CD4-positive, alpha-beta T cell treated with Interleukin-15 for 4 hours (primary cell): ENCODE results near the gene NUP43.
"Not testable (repeated sequence)": the region's sequence is repeated elsewhere in the genome, so short reads cannot be mapped to it uniquely, and the experiment has no call there.

ENCODE experiments used
- DNase-seq: peaks from one replicate; pipeline ENCODE4 v3.0.0-alpha.2; 2020; ENCODE audit warnings: low spot score

The NUP43 gene, protein sequence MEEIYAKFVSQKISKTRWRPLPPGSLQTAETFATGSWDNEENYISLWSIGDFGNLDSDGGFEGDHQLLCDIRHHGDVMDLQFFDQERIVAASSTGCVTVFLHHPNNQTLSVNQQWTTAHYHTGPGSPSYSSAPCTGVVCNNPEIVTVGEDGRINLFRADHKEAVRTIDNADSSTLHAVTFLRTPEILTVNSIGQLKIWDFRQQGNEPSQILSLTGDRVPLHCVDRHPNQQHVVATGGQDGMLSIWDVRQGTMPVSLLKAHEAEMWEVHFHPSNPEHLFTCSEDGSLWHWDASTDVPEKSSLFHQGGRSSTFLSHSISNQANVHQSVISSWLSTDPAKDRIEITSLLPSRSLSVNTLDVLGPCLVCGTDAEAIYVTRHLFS

DNA sequence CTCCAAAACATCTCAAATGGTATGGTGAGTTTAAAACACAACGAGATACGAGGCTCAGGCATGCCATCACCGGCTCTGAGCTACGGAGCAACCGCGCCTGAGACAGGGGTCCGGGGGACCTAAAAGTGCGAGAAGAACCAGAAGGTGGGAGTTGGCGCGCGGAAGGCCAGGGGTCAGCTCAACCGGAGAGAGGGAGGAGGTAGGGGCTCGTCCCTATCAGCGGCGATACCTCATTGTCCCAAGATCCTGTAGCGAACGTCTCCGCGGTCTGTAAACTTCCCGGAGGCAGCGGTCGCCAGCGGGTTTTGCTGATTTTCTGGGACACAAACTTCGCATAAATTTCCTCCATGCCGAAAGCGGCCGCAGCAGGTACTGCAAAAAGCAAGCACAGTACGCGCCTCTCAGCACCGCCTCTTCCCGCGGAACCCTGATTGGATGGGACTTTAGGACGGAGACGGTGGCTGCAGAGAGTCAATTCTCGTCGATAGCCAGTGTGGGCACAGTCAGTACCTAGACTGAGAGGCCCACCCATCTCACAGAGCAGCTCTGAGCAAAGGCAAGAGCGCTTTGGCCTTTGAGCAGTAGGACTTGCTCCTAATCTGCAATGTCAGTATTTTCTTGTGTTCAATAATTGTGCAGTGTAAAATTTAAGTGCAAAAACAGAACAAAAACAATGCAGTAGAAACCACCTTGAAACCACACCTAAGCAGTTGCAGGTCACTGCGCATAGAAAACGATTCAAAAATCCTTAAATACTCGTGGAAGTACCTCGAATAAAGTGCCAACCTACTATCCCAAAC is at the start of gene NUP43:
NUP43 (minus strand) TSS at position 383 of the 800 bp plus-strand sequence; CDS start at position 349, 34 bp downstream.
- peak; percentile 96 for DNase-seq

GRCh38 chr6:149783551-149783950 is 37.2 kb upstream of the NUP43 start:
- no peak for DNase-seq

DNA sequence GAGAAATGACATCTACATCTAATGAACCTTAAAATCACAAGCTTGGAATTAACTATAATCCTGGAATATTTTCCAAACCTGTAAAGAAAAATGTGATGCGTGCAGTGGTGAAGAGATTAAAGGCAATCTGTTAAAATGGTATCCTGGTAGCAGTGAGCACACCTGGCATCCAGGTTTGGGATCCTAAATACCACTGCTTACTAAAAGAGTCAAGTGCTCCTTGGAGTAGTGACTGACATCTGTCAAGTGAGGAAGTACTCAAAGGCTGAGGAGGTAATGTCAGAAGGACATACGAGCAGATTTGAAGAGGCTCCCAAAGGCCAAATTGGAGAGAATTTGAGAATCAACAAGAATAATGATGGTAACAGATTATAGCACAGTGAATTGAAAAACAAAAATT is 36.0 kb upstream of the NUP43 start:
- DNase-seq, result no peak

GRCh38 chr6:149781715-149782114 is 35.4 kb upstream of the NUP43 start:
- DNase-seq, result no peak

DNA sequence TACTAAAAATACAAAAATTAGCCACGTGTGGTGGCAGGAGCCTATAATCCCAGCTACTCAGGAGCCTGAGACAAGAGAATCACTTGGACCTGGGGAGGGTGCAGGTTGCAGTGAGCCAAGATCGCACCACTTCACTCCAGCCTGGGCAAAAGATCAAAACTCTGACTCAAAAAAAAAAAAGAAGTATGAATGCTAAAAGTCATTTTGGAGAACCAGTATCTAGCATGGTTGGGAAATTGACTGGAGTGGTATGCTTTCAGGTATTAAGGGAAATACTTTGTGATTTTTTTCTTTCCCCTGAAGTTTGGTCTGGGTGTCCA is 33.3 kb upstream of the NUP43 start:
- no peak for DNase-seq

GRCh38 chr6:149777624-149778023 is 31.3 kb upstream of the NUP43 start:
- no peak for DNase-seq

DNA sequence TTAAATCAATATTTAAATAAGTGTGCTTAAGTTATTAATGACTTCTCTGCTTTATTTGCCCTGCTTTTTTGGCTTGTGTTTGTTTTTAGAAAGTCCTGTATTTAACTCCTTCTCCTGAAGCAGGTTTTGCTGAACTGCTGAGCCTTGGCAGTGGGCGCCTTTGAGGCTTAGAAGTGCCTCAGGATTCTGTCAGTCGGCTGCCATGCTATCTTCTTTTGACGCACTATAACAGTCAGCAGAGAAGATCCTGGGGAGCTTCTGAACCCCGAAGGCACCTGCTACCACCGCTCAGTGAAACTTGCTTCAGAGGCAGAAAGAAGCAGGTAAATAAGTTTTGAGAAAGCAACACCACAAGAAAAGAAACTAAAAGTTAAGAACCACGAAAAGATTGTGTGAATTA is 25.6 kb upstream of the NUP43 start:
- DNase-seq, result no peak

DNA sequence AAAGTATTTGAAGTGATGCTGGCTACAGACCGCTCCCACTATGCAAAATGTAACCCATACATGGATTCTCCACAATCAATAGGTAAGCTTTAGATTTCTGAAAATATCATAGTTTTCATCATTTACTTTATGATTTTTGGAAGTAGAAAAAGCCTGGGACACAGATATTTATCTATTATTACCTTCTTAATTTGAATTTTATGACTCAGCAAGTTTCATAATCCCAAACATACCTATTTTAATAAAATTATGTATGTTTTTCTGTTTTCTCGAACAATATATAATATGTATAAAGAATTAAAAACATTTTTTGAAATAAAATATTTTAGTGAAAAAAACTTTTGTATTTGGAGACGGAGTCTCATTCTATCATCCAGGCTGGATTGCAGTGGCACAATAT is 24.9 kb upstream of the NUP43 start:
- DNase-seq, result no peak

GRCh38 chr6:149769676-149770075 is 23.3 kb upstream of the NUP43 start:
- DNase-seq, result no peak

- no peak for DNase-seq
These were observed 19.9 kb upstream of the NUP43 start for GRCh38 chr6:149766156-149766769.

GRCh38 chr6:149763866-149764265 is 17.5 kb upstream of the NUP43 start:
- no peak for DNase-seq

DNA sequence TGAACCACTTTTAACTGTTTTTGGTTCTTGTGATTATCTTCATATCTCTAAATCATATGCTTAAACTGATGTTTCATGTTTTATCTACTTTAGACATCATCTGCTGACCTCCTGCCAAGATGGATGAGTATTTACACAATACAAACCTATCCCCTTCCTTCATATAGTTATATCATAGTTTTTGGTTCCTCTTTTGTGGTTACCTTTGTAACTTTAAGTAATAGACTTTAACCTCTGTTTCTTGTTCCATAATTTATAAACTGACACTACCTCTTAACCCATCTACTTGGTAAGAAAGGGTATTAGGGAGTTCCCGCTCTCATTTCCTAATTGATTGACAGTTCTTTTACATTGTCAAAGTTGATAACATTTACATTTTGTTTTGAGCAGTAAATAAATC is 15.1 kb upstream of the NUP43 start:
- DNase-seq, result no peak

DNA sequence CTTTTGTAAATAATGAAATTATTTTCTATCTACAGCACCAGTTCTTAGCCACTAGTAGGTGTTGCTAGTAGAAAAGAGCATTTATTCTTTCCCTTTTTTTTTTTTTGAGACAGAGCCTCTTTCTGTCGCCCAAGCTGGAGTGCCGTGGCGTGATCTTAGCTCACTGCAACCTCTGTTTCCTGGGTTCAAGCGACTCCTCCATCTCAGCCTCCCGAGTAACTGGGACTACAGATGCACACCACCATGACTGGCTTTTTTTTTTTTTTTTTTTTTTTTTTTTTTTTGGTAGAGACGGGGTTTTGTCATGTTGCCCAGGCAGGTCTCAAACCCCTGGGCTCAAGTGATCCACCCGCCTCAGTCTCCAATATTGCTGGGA is 9.9 kb upstream of the NUP43 start:
- DNase-seq, result no peak

- DNase-seq, result no peak
These were observed 9.3 kb upstream of the NUP43 start for GRCh38 chr6:149755300-149756260.

GRCh38 chr6:149754548-149754947 is 8.2 kb upstream of the NUP43 start:
- DNase-seq, result no peak

DNA sequence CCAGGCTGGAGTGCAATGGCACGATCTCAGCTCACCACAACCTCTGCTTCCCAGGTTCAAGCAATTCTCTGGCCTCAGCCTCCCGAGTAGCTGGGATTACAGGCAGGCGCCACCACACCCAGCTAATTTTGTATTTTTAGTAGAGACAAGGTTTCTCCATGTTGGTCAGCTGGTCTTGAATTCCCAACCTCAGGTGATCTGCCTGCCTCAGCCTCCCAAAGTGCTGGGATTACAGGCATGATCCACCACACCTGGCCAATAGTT is 7.0 kb upstream of the NUP43 start:
- not testable (repeated sequence) for DNase-seq

DNA sequence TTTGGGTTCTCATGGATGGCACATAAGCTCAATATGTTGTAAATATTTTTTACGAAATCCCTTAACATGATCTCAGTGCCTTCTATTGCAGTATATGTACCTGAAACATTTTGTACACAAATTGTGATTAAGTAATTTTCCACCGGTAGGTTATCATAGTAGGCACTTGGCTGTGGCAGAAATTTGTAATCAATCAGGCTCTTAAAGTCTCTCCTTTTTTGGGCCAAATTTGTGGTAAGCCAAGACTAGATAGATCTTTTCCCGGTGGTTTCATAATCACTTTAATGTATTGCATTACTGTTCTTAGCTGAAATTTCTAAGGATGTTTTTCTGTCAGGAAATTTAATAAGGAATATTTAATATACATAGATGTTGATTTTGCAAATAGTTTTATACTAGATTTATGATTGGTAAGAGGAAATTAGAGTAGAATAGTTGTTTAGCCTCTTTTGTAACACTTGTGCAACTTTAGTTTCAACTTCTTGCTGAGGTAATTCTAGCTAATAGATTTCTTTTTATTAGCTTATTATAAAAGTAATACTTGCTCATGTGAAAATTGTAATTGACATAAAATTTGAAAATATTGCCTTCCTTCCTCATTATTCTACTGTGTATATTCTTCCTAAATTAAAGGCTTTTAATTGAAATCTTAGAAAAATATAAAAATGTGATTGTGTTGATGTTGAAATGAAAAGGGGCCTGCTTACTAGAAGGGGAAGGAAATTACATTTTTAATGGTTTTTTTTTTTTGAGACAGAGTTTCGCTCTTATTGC is 6.5 kb upstream of the NUP43 start:
- DNase-seq, result no peak

DNA sequence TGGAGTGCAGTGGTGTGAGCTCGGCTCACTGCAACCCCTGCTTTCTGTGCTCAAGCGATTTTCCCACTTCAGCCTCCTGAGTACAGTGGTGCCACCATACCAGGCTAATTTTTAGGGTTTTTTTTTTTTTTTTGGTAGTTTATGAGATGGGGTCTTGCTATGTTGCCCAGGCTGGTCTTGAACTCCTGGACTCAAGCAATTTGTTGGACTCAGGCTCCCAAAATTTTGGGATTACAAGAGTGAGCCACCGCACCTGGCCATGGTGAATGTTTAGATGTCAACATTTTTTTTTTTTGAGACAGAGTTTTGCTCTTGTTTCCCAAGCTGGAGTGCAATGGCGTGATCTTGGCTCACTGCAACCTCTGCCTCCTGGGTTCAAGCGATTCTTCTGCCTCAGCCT is 5.6 kb upstream of the NUP43 start:
- not testable (repeated sequence) for DNase-seq

- DNase-seq, result no peak
These were observed 4.9 kb upstream of the NUP43 start for GRCh38 chr6:149751239-149751638.

GRCh38 chr6:149750136-149750609 is 3.8 kb upstream of the NUP43 start:
- peak; percentile 45 for DNase-seq

- peak; percentile 92 for DNase-seq
These were observed 3.3 kb upstream of the NUP43 start, which contains the start of gene PCMT1 for GRCh38 chr6:149749594-149750135. TSS of gene PCMT1 (plus strand) at chr6:149749741. CDS start at chr6:149749902, 161 bp downstream.
